Activated naive CD8-positive, alpha-beta T cell treated with anti-CD3 and anti-CD28 coated beads, Interleukin-2, amount 50 U/mL, for 16 hours (primary cell): ENCODE data around the gene VWCE.

Experiments
- DNase-seq: peaks from one replicate; pipeline ENCODE4 v3.0.0-alpha.2; 2020; ENCODE audit warnings: low read depth, low spot score

Gene VWCE

GRCh38 chr11:61283613-61284012, 11.5 kb downstream of the VWCE start:
- DNase-seq = no peak

DNA sequence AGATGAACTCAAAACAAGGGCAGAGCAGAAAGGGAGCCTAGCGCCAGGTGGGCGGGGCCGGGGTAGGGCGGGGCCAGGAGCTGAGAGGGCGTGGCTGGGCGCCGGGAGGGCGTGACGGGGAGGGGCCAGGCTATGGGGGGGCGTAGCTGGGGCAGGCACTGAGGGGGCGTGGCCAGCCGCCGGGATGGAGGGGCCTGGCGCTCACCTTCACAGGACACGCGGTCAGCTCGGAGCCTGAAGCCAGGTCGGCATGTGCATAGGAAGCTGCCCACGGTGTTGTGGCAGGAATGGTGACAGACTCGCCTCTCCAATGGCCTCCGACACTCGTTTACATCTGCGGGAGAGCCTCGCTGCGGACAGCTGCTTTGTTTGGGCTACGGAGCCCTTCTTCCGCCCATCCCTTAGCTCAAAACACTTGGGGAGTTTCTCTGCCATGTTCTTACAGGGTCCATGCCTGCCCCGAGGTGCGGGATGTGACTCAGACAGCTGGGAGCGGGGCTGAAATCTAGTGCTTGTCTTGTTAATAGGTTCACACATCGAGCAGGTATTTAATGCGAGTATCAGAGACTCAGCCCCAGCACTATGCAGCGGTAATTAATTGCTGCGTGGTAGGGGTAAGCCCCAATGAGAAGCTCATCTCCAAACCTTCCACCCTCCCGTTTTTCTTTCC, 13.4 kb downstream of the VWCE start:
- no peak for DNase-seq

- no peak for DNase-seq
These were observed 14.1 kb downstream of the VWCE start for GRCh38 chr11:61280883-61281580.

- no peak for DNase-seq
These were observed 15.0 kb downstream of the VWCE start for GRCh38 chr11:61279934-61280659.

GRCh38 chr11:61278001-61278470, 17.1 kb downstream of the VWCE start:
- no peak for DNase-seq

DNA sequence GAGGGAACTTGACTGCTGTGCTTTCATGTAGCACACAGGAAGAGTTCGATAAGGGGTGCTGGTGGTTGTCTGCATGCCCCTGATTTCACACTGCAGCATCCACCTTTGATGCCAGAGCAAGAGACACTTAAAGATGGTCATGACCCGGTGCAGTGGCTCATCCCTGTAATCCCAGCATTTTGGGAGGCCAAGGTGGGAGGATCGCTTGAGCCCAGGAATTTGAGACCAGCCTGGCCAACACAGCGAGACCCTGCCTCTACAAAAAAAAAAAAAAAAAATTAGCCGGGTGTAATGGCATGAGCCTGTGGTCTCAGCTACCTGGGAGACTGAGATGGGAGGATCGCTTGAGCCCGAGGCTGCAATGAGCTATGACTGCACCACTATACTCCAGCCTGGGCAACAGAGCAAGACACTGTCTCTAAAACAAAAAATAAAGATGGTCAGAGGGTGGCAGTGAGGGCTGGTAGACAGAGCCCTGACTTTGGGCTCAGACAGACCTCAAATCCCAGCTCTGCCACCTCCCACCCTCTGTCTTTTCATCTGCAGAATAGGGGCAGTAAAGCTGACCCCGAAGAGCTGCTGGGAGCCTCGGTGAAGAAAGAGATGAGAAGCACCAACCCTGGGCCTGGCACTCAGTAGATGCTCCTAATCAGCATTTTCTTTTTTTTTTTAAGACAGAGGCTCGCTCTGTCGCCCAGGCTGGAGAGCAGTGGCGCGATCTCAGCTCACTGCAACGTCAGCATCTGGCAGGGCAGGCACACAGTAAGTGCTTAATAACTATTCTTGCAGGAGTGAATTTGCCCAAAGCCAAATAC, 17.7 kb downstream of the VWCE start:
- no peak for DNase-seq

DNA sequence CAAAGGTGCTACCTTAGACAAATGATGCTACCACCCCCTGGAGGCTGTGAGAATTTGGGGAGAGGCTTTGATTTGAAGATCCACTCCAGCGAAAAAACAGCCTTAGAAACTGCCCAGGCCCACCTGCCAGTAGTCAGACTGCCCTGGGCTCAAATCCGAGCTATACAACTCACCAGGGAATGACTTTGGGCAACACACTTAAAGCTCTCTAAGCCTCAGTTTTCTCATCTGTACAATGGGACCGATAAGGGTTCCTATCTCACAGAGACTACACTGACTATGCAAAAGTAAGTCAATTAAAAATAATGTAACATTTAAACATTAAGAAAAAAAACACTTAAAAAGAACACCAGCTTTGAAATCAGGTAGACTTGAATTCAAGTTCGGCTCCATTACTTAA, 19.9 kb downstream of the VWCE start:
- DNase-seq = no peak

- no peak for DNase-seq
These were observed 21.0 kb downstream of the VWCE start for GRCh38 chr11:61274084-61274483.

- no peak for DNase-seq
These were observed 21.7 kb downstream of the VWCE start for GRCh38 chr11:61273178-61274078.

GRCh38 chr11:61272731-61273130, 22.4 kb downstream of the VWCE start:
- DNase-seq = no peak

DNA sequence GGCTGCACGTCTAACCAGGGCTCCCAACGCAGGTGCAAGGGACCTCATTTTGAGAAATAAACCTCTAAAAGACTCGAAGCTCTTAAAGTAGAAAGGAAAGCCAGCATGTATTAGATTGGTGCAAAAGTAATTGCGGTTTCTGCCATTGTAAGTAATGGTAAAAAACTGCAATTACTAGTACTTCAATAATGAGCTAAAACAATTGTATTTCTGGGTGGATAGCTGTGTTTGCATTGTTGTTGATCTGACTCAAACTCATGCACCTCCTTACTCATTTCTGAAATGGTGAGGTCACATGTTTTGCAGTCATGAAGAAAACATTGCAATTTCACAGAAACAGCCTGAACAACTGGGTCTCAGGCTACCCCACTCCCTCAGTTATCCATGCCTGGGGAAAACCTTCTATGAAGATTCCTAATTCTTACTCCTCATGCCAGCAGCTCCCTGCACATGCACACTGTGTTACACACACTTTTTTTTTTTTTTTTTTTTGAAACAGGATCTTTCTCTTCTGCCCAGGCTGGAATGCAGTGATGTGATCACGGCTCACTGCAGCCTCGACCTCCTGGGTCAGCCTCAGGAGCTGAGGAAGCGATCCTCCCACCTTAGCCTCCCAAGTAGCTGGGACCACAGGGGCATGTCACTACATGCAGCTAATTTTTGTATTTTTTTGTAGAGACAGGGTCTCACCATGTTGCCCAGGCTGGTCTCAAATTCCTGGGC, 24.6 kb downstream of the VWCE start:
- DNase-seq = no peak

- no peak for DNase-seq
These were observed 26.4 kb downstream of the VWCE start for GRCh38 chr11:61268588-61269250.

GRCh38 chr11:61267437-61267841, 27.7 kb downstream of the VWCE start:
- DNase-seq = no peak

DNA sequence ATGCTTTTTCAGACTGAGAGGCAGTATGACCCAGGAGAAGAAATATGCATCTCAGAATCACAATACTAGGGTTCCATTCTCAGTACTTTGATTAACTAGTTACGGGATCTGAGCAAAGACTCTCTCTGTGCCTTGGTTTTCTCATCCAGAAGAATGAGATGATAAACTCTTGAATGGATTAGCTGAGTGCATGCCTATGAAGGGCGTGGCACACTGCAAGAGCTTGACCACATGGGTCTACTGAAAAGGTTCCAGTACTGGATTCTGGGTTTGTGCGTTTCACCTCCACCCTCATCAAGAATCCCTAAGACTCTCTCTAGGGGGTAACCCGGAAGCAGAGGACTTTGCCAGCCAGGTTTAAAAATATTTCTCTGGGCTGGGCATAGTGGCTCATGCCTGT, 28.5 kb downstream of the VWCE start:
- no peak for DNase-seq

GRCh38 chr11:61265357-61265756, 29.8 kb downstream of the VWCE start:
- DNase-seq = no peak

DNA sequence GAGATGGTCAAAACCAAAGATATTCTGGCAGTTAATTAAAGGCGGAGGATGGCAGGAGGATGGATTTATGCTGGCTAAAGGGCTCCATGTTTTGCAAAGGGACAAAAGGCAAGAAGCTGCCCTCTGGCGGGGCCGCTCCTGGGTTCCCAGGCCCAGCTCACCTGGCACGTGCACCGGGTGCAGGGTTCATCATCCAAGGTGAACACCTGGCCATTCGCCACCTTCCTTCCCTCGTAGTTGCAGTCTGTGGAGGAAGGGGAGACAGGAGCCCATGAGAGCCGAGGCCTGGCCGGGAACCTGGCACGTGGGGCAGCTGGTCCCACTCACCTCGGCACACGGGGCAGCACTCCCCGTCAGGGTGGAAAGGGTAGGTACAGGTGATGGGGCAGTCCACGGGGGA, 30.3 kb downstream of the VWCE start:
- no peak for DNase-seq

DNA sequence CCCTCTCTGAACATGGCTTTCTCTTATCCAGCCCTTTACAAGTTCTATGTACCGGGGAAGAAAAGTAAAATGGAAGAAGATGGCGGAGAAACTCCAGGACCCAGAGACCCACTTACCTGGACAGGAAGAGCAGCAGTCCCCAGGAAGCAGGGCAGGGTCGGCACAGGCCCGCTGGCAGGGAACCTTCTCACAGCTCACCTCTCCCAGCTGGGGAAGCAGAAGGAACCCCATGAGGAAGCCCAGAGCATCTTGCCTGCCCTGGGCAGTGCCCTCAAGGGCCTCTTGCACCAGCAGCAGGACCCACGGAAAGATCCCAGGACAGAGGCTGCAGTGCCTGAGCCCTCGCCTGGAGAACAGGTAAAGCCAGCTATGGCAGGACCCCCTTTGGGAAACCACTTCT, 30.7 kb downstream of the VWCE start:
- DNase-seq = no peak

- no peak for DNase-seq
These were observed 35.8 kb downstream of the VWCE start for GRCh38 chr11:61259363-61259762.

DNA sequence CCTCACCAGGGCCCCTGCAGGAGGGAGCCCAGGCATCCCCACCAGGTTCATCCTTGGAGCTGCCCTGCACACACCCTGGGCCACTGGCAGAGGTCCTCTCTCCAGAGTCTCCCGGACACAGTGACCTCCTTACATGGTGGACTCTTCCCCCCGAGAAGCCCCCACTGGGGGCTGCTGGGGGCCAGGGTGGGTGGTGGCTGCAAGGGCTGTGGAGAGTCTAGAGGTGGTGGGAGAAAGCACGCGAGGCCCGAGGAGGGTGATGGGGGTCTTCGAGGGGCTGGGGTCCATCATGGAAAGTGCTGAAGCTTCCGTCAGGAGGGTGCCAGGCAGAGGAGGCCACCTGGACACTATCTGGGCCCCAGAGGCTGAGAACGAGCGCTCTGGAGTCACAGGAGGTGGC, 36.6 kb downstream of the VWCE start:
- DNase-seq = no peak
